H1 (cell line): ENCODE data around the gene SLC37A1. TPM values are rescaled to one million over a fixed set of nuclear protein-coding genes. Genes with fewer than 3 reads are reported as not detected.
A peak's percentile ranks its signal among the peaks of the same experiment; 100 is the strongest.

Source experiments
- CTCF ChIA-PET: fragments of 300-600 bp; sonication (Branson Sonifier 250); formaldehyde crosslinking; loops from one replicate; lab custom pipeline; 2021; ENCODE audit not compliant: partially characterized antibody; lab: Charles Lee
- POLR2A ChIA-PET: fragments of 300-600 bp; sonication (Branson Sonifier 250); formaldehyde crosslinking; loops from one replicate; lab custom pipeline; 2021; ENCODE audit warnings: inconsistent platforms; ENCODE audit not compliant: partially characterized antibody; lab: Charles Lee
- DNase-seq, 2 experiments: peaks; one replicate each; pipeline versions ENCODE4 v3.0.0 to v3.0.0-alpha.2; 2010 to 2022; ENCODE audit warnings: low spot score in 2 of 2, low read depth in 1 of 2, mixed read lengths in 1 of 2
- FAIRE-seq: peaks from 2 replicates; lab custom pipeline; 2011; peaks lifted over from hg19 to GRCh38; lab: Jason Lieb, UNC
- H2AFZ ChIP-seq: 2 replicates; pipeline ENCODE4 v1.8.1; 2012; ENCODE audit warnings: low read length, inconsistent platforms
- H2AK5ac ChIP-seq: 2 replicates; pipeline ENCODE4 v1.6.1; 2013; ENCODE audit warnings: low read depth, low read length
- H2BK120ac ChIP-seq: replicated peaks from 2 replicates; pipeline ENCODE3; 2013; ENCODE audit warnings: low read depth, low read length, inconsistent platforms
- H2BK12ac ChIP-seq: 2 replicates; pipeline ENCODE4 v1.6.1; 2013; ENCODE audit warnings: low read depth, low read length
- H2BK15ac ChIP-seq: 2 replicates; pipeline ENCODE4 v1.6.1; 2013; ENCODE audit warnings: low read length
- H2BK20ac ChIP-seq: 2 replicates; pipeline ENCODE4 v1.6.1; 2013; ENCODE audit warnings: low read length
- H2BK5ac ChIP-seq: 2 replicates; pipeline ENCODE4 v1.6.1; 2013; ENCODE audit warnings: low read depth, low read length
- H3K14ac ChIP-seq: 2 replicates; pipeline ENCODE4 v1.6.1; 2013; ENCODE audit warnings: inconsistent platforms; ENCODE audit not compliant: insufficient read length
- H3K18ac ChIP-seq: 2 replicates; pipeline ENCODE4 v1.6.1; 2013; ENCODE audit warnings: low read length; ENCODE audit errors: extremely low read depth
- H3K23ac ChIP-seq: 2 replicates; pipeline ENCODE4 v1.6.1; 2013; ENCODE audit warnings: inconsistent platforms; ENCODE audit not compliant: insufficient read length
- H3K23me2 ChIP-seq: 2 replicates; pipeline ENCODE4 v1.6.1; 2013; ENCODE audit warnings: low read depth, low read length
- H3K27ac ChIP-seq: 2 replicates; pipeline ENCODE4 v1.6.1; 2011; ENCODE audit warnings: low read depth, low read length, inconsistent platforms
- H3K27me3 ChIP-seq, 4 experiments: replicated peaks in 1 of 4; 1 replicate in 1 of 4; 2 replicates in 3 of 4; pipeline versions ENCODE4 v1.6.1 to v1.8.1; 2011 to 2013; ENCODE audit warnings: low read length in 3 of 4, mild to moderate bottlenecking in 3 of 4, inconsistent platforms in 2 of 4, mixed read lengths in 2 of 4, moderate library complexity in 1 of 4; ENCODE audit not compliant: control insufficient read depth in 3 of 4, insufficient read depth in 3 of 4; ENCODE audit errors: extremely low read depth in 1 of 4
- H3K36me3 ChIP-seq, 4 experiments: 2 replicates each; pipeline versions ENCODE4 v1.6.1 to v1.8.1; 2011 to 2013; ENCODE audit warnings: mild to moderate bottlenecking in 4 of 4, low read length in 3 of 4, moderate library complexity in 2 of 4, control low read depth in 1 of 4, inconsistent platforms in 1 of 4; ENCODE audit not compliant: insufficient read depth in 4 of 4, control insufficient read depth in 2 of 4
- H3K4ac ChIP-seq: replicated peaks from 2 replicates; pipeline ENCODE3; 2013; ENCODE audit warnings: low read length, low read depth, mixed read lengths, inconsistent platforms; ENCODE audit not compliant: insufficient read length
- H3K4me1 ChIP-seq, 4 experiments: replicated peaks in 1 of 4; 1 replicate in 1 of 4; 2 replicates in 3 of 4; pipeline versions ENCODE4 v1.6.1 to v1.8.1; 2011 to 2013; ENCODE audit warnings: low read length in 3 of 4, inconsistent platforms in 2 of 4, mixed read lengths in 1 of 4; ENCODE audit not compliant: insufficient read depth in 4 of 4, control insufficient read depth in 3 of 4
- H3K4me2 ChIP-seq, 2 experiments: 2 replicates each; pipeline versions ENCODE4 v1.6.1 to v1.8.1; 2011 to 2013; ENCODE audit warnings: low read depth in 2 of 2, low read length in 2 of 2, control low read depth in 1 of 2, inconsistent platforms in 1 of 2, mild to moderate bottlenecking in 1 of 2; ENCODE audit not compliant: insufficient read depth in 1 of 2
- H3K4me3 ChIP-seq, 4 experiments: fragments of 200-600, 300-600 bp in 1 of 4; sonication (generic), shearing (Covaris generic), sonication (Bioruptor Twin) in 1 of 4; 2 replicates each; pipeline versions ENCODE4 v1.5.1 to v1.8.1; 2011 to 2016; ENCODE audit warnings: low read length in 4 of 4, low read depth in 3 of 4, control low read depth in 2 of 4, inconsistent platforms in 2 of 4, mild to moderate bottlenecking in 2 of 4, mixed read lengths in 1 of 4, moderate library complexity in 1 of 4; ENCODE audit not compliant: insufficient read depth in 2 of 4; ENCODE audit errors: extremely low read depth in 1 of 4
- H3K56ac ChIP-seq: replicated peaks from 2 replicates; pipeline ENCODE3; 2013; ENCODE audit warnings: low read depth, mild to moderate bottlenecking, mixed read lengths, low read length, inconsistent platforms; ENCODE audit not compliant: insufficient read length
- H3K79me1 ChIP-seq: 2 replicates; pipeline ENCODE4 v1.6.1; 2013; ENCODE audit warnings: low read depth, low read length, control low read depth
- H3K79me2 ChIP-seq, 2 experiments: 2 replicates each; pipeline versions ENCODE4 v1.6.1 to v1.8.1; 2012 to 2013; ENCODE audit warnings: low read length in 2 of 2, mild to moderate bottlenecking in 2 of 2, inconsistent platforms in 1 of 2; ENCODE audit not compliant: insufficient read depth in 2 of 2, control insufficient read depth in 1 of 2
- H3K9ac ChIP-seq, 4 experiments: replicated peaks in 1 of 4; 1 replicate in 1 of 4; 2 replicates in 3 of 4; pipeline versions ENCODE4 v1.6.1 to v1.8.1; 2011 to 2013; ENCODE audit warnings: low read depth in 3 of 4, low read length in 3 of 4, control low read depth in 2 of 4, mild to moderate bottlenecking in 2 of 4, moderate library complexity in 2 of 4, inconsistent platforms in 1 of 4; ENCODE audit errors: extremely low read depth in 1 of 4
- H3K9me3 ChIP-seq, 2 experiments: 2 replicates each; pipeline versions ENCODE4 v1.6.1 to v1.8.1; 2012 to 2013; ENCODE audit warnings: mild to moderate bottlenecking in 2 of 2, moderate library complexity in 2 of 2, control low read depth in 1 of 2, inconsistent platforms in 1 of 2, low read depth in 1 of 2, low read length in 1 of 2, mixed read lengths in 1 of 2; ENCODE audit not compliant: insufficient read depth in 2 of 2
- H4K20me1 ChIP-seq, 2 experiments: replicated peaks in 1 of 2; 2 replicates each; pipeline versions ENCODE3 to v1.8.1; 2011 to 2013; ENCODE audit warnings: inconsistent platforms in 2 of 2, low read length in 2 of 2, mild to moderate bottlenecking in 1 of 2; ENCODE audit not compliant: insufficient read depth in 2 of 2, control insufficient read depth in 1 of 2
- H4K5ac ChIP-seq: 2 replicates; pipeline ENCODE4 v1.6.1; 2013; ENCODE audit warnings: low read length, low read depth, mixed read lengths, inconsistent platforms; ENCODE audit not compliant: insufficient read length
- H4K8ac ChIP-seq: 2 replicates; pipeline ENCODE4 v1.8.0; 2013; ENCODE audit warnings: mild to moderate bottlenecking, moderate library complexity, low read length, inconsistent platforms; ENCODE audit not compliant: insufficient read depth; ENCODE audit errors: extremely low read depth
- H4K91ac ChIP-seq: replicated peaks from 2 replicates; pipeline ENCODE3; 2013; ENCODE audit warnings: low read length, mixed read lengths, inconsistent platforms; ENCODE audit not compliant: insufficient read length
- BCL11A ChIP-seq, 2 experiments: IDR thresholded peaks; one replicate each; pipeline ENCODE4 v1.6.1; 2011; ENCODE audit warnings: low read depth in 2 of 2, low read length in 2 of 2, mild to moderate bottlenecking in 2 of 2
- CEBPB ChIP-seq: IDR thresholded peaks from 2 replicates; pipeline ENCODE4 v1.6.1; 2012; ENCODE audit warnings: low read depth, low read length
- HDAC2 ChIP-seq, 2 experiments: fragments of 300-600 bp in 1 of 2; sonication (generic) in 1 of 2; IDR thresholded peaks; 2 replicates each; pipeline ENCODE4 v1.6.1; 2011 to 2012; ENCODE audit warnings: low read depth in 2 of 2, low read length in 2 of 2, mild to moderate bottlenecking in 2 of 2, moderate library complexity in 2 of 2, borderline replicate concordance in 1 of 2, inconsistent platforms in 1 of 2
- KDM4A ChIP-seq: IDR thresholded peaks from one replicate; pipeline ENCODE4 v1.7.1; 2012; ENCODE audit warnings: low read depth, mild to moderate bottlenecking, moderate library complexity, low read length, inconsistent platforms; ENCODE audit not compliant: severe bottlenecking
- POLR2A ChIP-seq, 2 experiments: IDR thresholded peaks; 1 replicate in 1 of 2; 2 replicates in 1 of 2; pipeline ENCODE4 v1.6.1; 2011; ENCODE audit warnings: low read depth in 2 of 2, low read length in 2 of 2, mild to moderate bottlenecking in 2 of 2; ENCODE audit errors: control extremely low read depth in 1 of 2
- RAD21 ChIP-seq, 2 experiments: IDR thresholded peaks in 1 of 2; conservative IDR thresholded peaks in 1 of 2; 2 replicates each; pipeline ENCODE4 v1.6.1; 2011; ENCODE audit warnings: low read depth in 2 of 2, low read length in 2 of 2, improper control_type of control experiment in 1 of 2, inconsistent platforms in 1 of 2, mild to moderate bottlenecking in 1 of 2, moderate library complexity in 1 of 2
- WGBS, 2 experiments: shearing (Covaris generic) in 1 of 2; methylation state at CpG; one replicate each; pipeline versions ENCODE4 v1.1.6 to v1.1.7; 2013 to 2015; ENCODE audit warnings: low lambda C conversion rate in 2 of 2, mixed read lengths in 2 of 2, inconsistent platforms in 1 of 2, low coverage in 1 of 2, missing lambda C conversion rate in 1 of 2; ENCODE audit not compliant: insufficient replicate concordance in 2 of 2, insufficient coverage in 1 of 2, insufficient read length in 1 of 2; ENCODE audit errors: extremely low coverage in 1 of 2, missing lambda C conversion rate in 1 of 2; 5-methylcytosine and 5-hydroxymethylcytosine counted together
- long read RNA-seq, 2 experiments: library from RNA in 1 of 2; library from capped mRNA in 1 of 2; stranded (forward); transcript quantifications; one replicate each; pipeline ENCODE4 v2.0.0, GENCODE V29; 2021; ENCODE audit warnings: inconsistent platforms in 1 of 2
- polyA minus RNA-seq, 3 experiments: library from RNA; depleted of rRNA, polyadenylated mRNA; stranded (reverse); fragments of >200 nt; gene quantifications; 1 replicate in 2 of 3; 2 replicates in 1 of 3; pipeline ENCODE4 v1.2.3, GENCODE V29; 2011
- polyA plus RNA-seq, 7 experiments: library from polyadenylated mRNA; depleted of rRNA in 3 of 7; stranded (reverse) in 5 of 7; unstranded in 2 of 7; fragments of >200 nt in 5 of 7; fragments of 200-250 nt in 2 of 7; gene quantifications; 1 replicate in 5 of 7; 2 replicates in 1 of 7; 4 replicates in 1 of 7; pipeline versions ENCODE4 v1.2.1 to v1.2.3, GENCODE V29; 2011 to 2013; ENCODE audit warnings: missing spikeins in 2 of 7, mixed read lengths in 2 of 7
- total RNA-seq: library from RNA; stranded (reverse); fragmentation: NEBNext Ultra II Directional; extraction: Animal tissue kit (Norgen Biotek cat#: 25700); gene quantifications from 2 replicates; pipeline ENCODE4 v1.2.1, GENCODE V29; 2021

The SLC37A1 gene
- total RNA-seq (23.7 and 30.9 TPM in 2 replicates), polyA plus RNA-seq (2011; rRNA removed) (15.6 and 21.8 TPM in 2 replicates), polyA minus RNA-seq (2011; rRNA and poly(A)+ RNA removed) (23.3 and 27.0 TPM in 2 replicates)
- polyA plus RNA-seq (2011; cell fraction: cytosol; rRNA removed): 17.7 TPM
- polyA plus RNA-seq (2011; cell fraction: nucleus; rRNA removed): 45.7 TPM
- polyA plus RNA-seq (2012, experiment 1 of 2): 18.7 to 35.5 TPM (median 31.5 TPM) in 4 replicates
- 20.3 TPM for polyA plus RNA-seq (2012, experiment 2 of 2)
- 29.6 TPM for polyA plus RNA-seq (2013, experiment 1 of 2)
- polyA plus RNA-seq (2013, experiment 2 of 2): 31.0 TPM
- 21.7 TPM for polyA minus RNA-seq (2011; cell fraction: cytosol; rRNA and poly(A)+ RNA removed)
- polyA minus RNA-seq (2011; cell fraction: nucleus; rRNA and poly(A)+ RNA removed): 33.3 TPM
- long read RNA-seq, experiment 1, partial matches to known transcripts: 12 of 24 reads
- long read RNA-seq, experiment 1, other reads (novel, unspliced or antisense): 12 of 24 reads
- long read RNA-seq, experiment 2, partial matches to known transcripts: 4 of 8 reads
- long read RNA-seq, experiment 2, other reads (novel, unspliced or antisense): 4 of 8 reads

DNA sequence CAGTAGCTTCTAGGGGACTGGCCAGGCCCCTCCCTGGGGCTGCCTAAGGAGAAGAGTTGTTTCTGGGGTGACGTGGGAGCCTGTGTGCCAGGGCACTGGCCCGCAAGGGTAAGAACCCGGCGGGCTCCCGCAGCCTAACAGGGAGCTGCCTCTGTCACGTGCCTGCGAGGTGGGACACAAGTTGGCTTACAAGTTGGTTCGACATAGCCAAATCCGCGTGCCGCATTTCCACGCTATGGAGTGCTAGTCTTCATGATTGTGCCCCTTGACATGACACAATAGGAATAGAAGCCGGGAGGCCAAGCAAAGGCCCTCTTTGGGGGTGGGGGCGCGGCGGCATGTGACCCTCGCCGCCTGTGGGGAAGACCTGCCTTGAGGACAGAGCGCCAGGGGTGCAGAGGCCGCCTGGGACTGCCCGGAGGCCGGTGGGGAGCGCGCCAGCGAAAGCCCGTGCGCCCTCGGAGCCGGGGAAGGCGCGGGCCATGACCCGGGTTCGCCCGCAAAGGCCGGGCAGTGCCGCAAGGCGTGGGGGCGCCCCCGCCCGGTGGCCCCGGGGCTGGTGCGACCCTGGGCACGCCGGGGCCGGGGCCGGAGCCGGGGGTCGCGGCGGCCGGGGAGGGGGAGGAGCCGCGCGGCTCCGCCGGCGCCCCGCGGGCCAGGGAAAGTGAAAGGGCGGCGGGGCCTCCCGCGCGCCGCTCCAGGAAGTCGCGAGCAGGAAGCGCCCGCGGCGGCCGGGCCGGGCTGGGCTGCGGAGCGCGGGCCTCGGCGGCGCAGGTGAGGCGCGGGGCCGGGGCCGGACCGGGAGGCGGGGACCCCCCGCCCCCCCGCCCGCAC lies at the start of gene SLC37A1:
TSS of gene SLC37A1 (plus strand) at position 702 of the 834 bp plus-strand sequence. CDS start 4,603 bp downstream, outside the sequence.
- POLR2A ChIA-PET: interaction anchor here (0.6 to 2.5 kb wide), 11 partner anchors 11 to 287 kb away, joined by 3 to 19 read pairs (median 4); partner anchors contain the start of gene RSPH1
- TF ChIP-seq HDAC2 (IDR thresholded peaks at IDR 0.05; ENCODE audit: borderline replicate concordance in 1 of 2, low read depth in 2 of 2, low read length in 2 of 2) (peak in 1 of 2 experiments; percentile 31; a peak in 1 of 4 replicates), KDM4A (peak; percentile 47), CEBPB (no peak), RAD21 (IDR thresholded peaks at IDR 0.05 in 1 of 2, conservative IDR thresholded peaks at IDR 0.05 in 1 of 2; ENCODE audit: low read depth in 2 of 2, low read length in 2 of 2) (peak in 1 of 2 experiments; percentile 43; a peak in 3 of 4 replicates), POLR2A (IDR thresholded peaks at IDR 0.05; ENCODE audit: control extremely low read depth in 1 of 2, low read depth in 2 of 2, low read length in 2 of 2) (0 out of 3 replicates have a peak, but pooled peaks of 1 of the 2 experiments have one; percentile 21), BCL11A (IDR thresholded peaks at IDR 0.05; ENCODE audit: low read depth in 2 of 2, low read length in 2 of 2) (no peak)

More for the DNA sequence above, at the start of gene SLC37A1:
- Histone ChIP-seq H3K23ac (no peak within 1 kb of the TSS), H2AFZ (no peak within 1 kb of the TSS), H3K23me2 (no peaks in the 10 kb centered on the region; the same call in 1 of the 2 replicates), H4K8ac (peak within 1 kb of the TSS; percentile 80; the same call in 1 of the 2 replicates), H3K9me3 (no peaks in the 10 kb centered on the region), H3K9ac (peak within 1 kb of the TSS in 3 of 4 experiments; percentile 25 to 52 (median 27); a peak in 3 of 7 replicates), H3K79me1 (no peaks in the 10 kb centered on the region; the same call in 1 of the 2 replicates), H2AK5ac (no peak within 1 kb of the TSS), H2BK15ac (no peak within 1 kb of the TSS; the same call in 1 of the 2 replicates), H3K56ac (no peak within 1 kb of the TSS), H2BK12ac (peak within 1 kb of the TSS; percentile 40; the same call in 1 of the 2 replicates), H2BK120ac (no peak within 1 kb of the TSS), H3K4ac (no peak within 1 kb of the TSS), H3K27ac (peak within 1 kb of the TSS; percentile 7; the same call in 1 of the 2 replicates), H4K5ac (peak within 1 kb of the TSS; percentile 32), H3K4me1 (peaks cover 13 to 20% (median 15%) of the 10 kb centered on the region in 4 experiments), H3K79me2 (peaks cover 0 to 21% of the 10 kb centered on the region in 2 experiments; a peak in 2 of 4 replicates), H3K18ac (peak within 1 kb of the TSS; percentile 60), H3K14ac (no peak within 1 kb of the TSS), H3K4me2 (peak within 1 kb of the TSS; percentile 76 to 86), H4K91ac (peak within 1 kb of the TSS; percentile 83), H2BK20ac (no peak within 1 kb of the TSS), H4K20me1 (no peaks in the 10 kb centered on the region), H3K27me3 (peaks cover 0 to 10% (median 6%) of the 10 kb centered on the region in 4 experiments; a peak in 3 of 7 replicates), H3K4me3 (peak within 1 kb of the TSS; percentile 45 to 81 (median 59)), H2BK5ac (peak within 1 kb of the TSS; percentile 5; the same call in 1 of the 2 replicates), H3K36me3 (peaks cover 0 to 4% (median under 1%) of the 10 kb centered on the region in 4 experiments; a peak in 3 of 8 replicates)
- FAIRE-seq (no peak), DNase-seq (peak in 1 of 2 experiments; percentile 78)
- 31% methylated on average over 22 of the region's 88 CpGs; no CpG with 5 or more reads in 1 of the 2 experiments for WGBS, 2 experiments
- CTCF ChIA-PET: interaction anchor here (0.9 to 2.2 kb wide), 7 partner anchors 11 to 57 kb away, joined by 3 to 7 read pairs (median 4); no protein-coding TSS in a partner anchor
